Measurements from ENCODE around the gene FAM200C. TPM values are rescaled to one million over a fixed set of nuclear protein-coding genes. Genes with fewer than 3 reads are reported as not detected.

The FAM200C gene
- total RNA-seq, 1 experiment from 2014 or later = 3.2 TPM

- CTCF ChIA-PET = no interaction called here
These were observed 23.2 kb upstream of the FAM200C start for GRCh38 chr5:160423099-160423498.

GRCh38 chr5:160421625-160422258, 21.9 kb upstream of the FAM200C start, which contains the start of gene PTTG1:
Gene PTTG1 (plus strand): TSS chr5:160421855. CDS start chr5:160422313, 458 bp downstream.
- Histone ChIP-seq H3K9me3 (no peaks in the 10 kb centered on the region), H3K4me3 (ENCODE audit: low read depth, low read length) (peak within 1 kb of the TSS; percentile 88), H3K36me3 (ENCODE audit: control insufficient read depth, insufficient read depth, low read length) (no peaks in the 10 kb centered on the region), H3K27me3 (replicated peaks; ENCODE audit: control insufficient read depth, insufficient read depth, low read length) (no peaks in the 10 kb centered on the region), H3K4me1 (peaks cover 13% of the 10 kb centered on the region; the same call in 1 of the 2 replicates)
- TF ChIP-seq CTCF (IDR thresholded peaks at IDR 0.05; ENCODE audit: insufficient read depth in 1 of 2, low read depth in 1 of 2, low read length in 1 of 2, severe bottlenecking in 1 of 2, unreplicated experiment in 1 of 2) = no peak
- no peaks in the 10 kb centered on the region for H3K27me3 Mint-ChIP-seq (ENCODE audit: insufficient read depth, unreplicated experiment)
- peak within 1 kb of the TSS; percentile 84 for H3K27ac Mint-ChIP-seq (ENCODE audit: unreplicated experiment)
- CTCF ChIA-PET = interaction anchor here (0.8 to 1.4 kb wide), 3 partner anchors 17 to 46 kb away, joined by 3 to 12 read pairs (median 5); no protein-coding TSS in a partner anchor
- H3K36me3 Mint-ChIP-seq (ENCODE audit: insufficient read depth, unreplicated experiment) = peaks cover 41% of the 10 kb centered on the region
- H3K4me3 Mint-ChIP-seq (ENCODE audit: unreplicated experiment) = peak within 1 kb of the TSS; percentile 83
- no peaks in the 10 kb centered on the region for H3K9me3 Mint-ChIP-seq (ENCODE audit: unreplicated experiment)
- BruUV-seq (replicated peaks) = no TSS peak
- DNase-seq = peak; percentile 96
- POLR2A ChIA-PET = interaction anchor here (0.6 to 1.0 kb wide), 3 partner anchors 18 to 76 kb away, joined by 3 to 5 read pairs (median 3); no protein-coding TSS in a partner anchor
- intact Hi-C loops (cut with micrococcal nuclease; ENCODE audit: unreplicated experiment) = no loop called here
- peaks cover 38% of the 10 kb centered on the region for H3K4me1 Mint-ChIP-seq (ENCODE audit: low read depth, unreplicated experiment)

More at GRCh38 chr5:160423099-160423498, 23.2 kb upstream of the FAM200C start:
- H3K9me3 Mint-ChIP-seq (ENCODE audit: unreplicated experiment) = no peaks in the 10 kb centered on the region
- H3K36me3 ChIP-seq (ENCODE audit: control insufficient read depth, insufficient read depth, low read length) = no peaks in the 10 kb centered on the region
- TF ChIP-seq CTCF (IDR thresholded peaks at IDR 0.05; ENCODE audit: insufficient read depth in 1 of 2, low read depth in 1 of 2, low read length in 1 of 2, severe bottlenecking in 1 of 2, unreplicated experiment in 1 of 2) = no peak
- H3K27me3 Mint-ChIP-seq (ENCODE audit: insufficient read depth, unreplicated experiment) = no peaks in the 10 kb centered on the region
- no peak for DNase-seq
- POLR2A ChIA-PET = no interaction called here
- no peaks in the 10 kb centered on the region for H3K9me3 ChIP-seq
- H3K27ac Mint-ChIP-seq (ENCODE audit: unreplicated experiment) = no peak overlapping the region
- H3K36me3 Mint-ChIP-seq (ENCODE audit: insufficient read depth, unreplicated experiment) = peaks cover 54% of the 10 kb centered on the region
- intact Hi-C loops (cut with micrococcal nuclease; ENCODE audit: unreplicated experiment) = no loop called here
- peaks cover 10% of the 10 kb centered on the region; the same call in 1 of the 2 replicates for H3K4me1 ChIP-seq
- no peaks in the 10 kb centered on the region for H3K27me3 ChIP-seq (replicated peaks; ENCODE audit: control insufficient read depth, insufficient read depth, low read length)
- H3K4me1 Mint-ChIP-seq (ENCODE audit: low read depth, unreplicated experiment) = peaks cover 31% of the 10 kb centered on the region
- BruUV-seq (replicated peaks) = no TSS peak
- no peak overlapping the region; the same call in 1 of the 2 replicates for H3K4me3 ChIP-seq (ENCODE audit: low read depth, low read length)
- peak overlapping the region; percentile 83 for H3K4me3 Mint-ChIP-seq (ENCODE audit: unreplicated experiment)

GRCh38 chr5:160420331-160420610, 20.4 kb upstream of the FAM200C start:
- Histone ChIP-seq H3K4me3 (ENCODE audit: low read depth, low read length) (no peak overlapping the region), H3K27me3 (replicated peaks; ENCODE audit: control insufficient read depth, insufficient read depth, low read length) (no peaks in the 10 kb centered on the region), H3K9me3 (no peaks in the 10 kb centered on the region), H3K36me3 (ENCODE audit: control insufficient read depth, insufficient read depth, low read length) (no peaks in the 10 kb centered on the region), H3K4me1 (peaks cover 13% of the 10 kb centered on the region; the same call in 1 of the 2 replicates)
- Mint-ChIP-seq H3K27ac (ENCODE audit: unreplicated experiment) (no peak overlapping the region), H3K27me3 (ENCODE audit: insufficient read depth, unreplicated experiment) (no peaks in the 10 kb centered on the region), H3K4me1 (ENCODE audit: low read depth, unreplicated experiment) (peaks cover 38% of the 10 kb centered on the region), H3K36me3 (ENCODE audit: insufficient read depth, unreplicated experiment) (peaks cover 40% of the 10 kb centered on the region), H3K9me3 (ENCODE audit: unreplicated experiment) (no peaks in the 10 kb centered on the region), H3K4me3 (ENCODE audit: unreplicated experiment) (peak overlapping the region; percentile 92)
- BruUV-seq (replicated peaks) = no TSS peak
- ChIA-PET POLR2A (interaction anchor here (0.6 kb wide), 1 partner anchor 261 kb away, joined by 3 read pairs; no protein-coding TSS in a partner anchor), CTCF (interaction anchor here (2.1 kb wide), 1 partner anchor 29 kb away, joined by 5 read pairs; no protein-coding TSS in a partner anchor)
- no peak for TF ChIP-seq CTCF (IDR thresholded peaks at IDR 0.05; ENCODE audit: insufficient read depth in 1 of 2, low read depth in 1 of 2, low read length in 1 of 2, severe bottlenecking in 1 of 2, unreplicated experiment in 1 of 2)
- intact Hi-C loops (cut with micrococcal nuclease; ENCODE audit: unreplicated experiment) = no loop called here
- no peak for DNase-seq

All from Caco-2 (cell line).